Measurements from ENCODE around the gene GYPB.
"Not testable (repeated sequence)": the region's sequence is repeated elsewhere in the genome, so short reads cannot be mapped to it uniquely, and the experiment has no call there.

GRCh38 chr4:143991761-143992160, 27.4 kb downstream of the GYPB start:
- not testable (repeated sequence) for TF ChIP-seq EZH2 (IDR thresholded peaks at IDR 0.05; ENCODE audit: low read length, missing control alignments); CTCF (conservative IDR thresholded peaks at IDR 0.05 in 1 of 2, IDR thresholded peaks at IDR 0.05 in 1 of 2; ENCODE audit: low read depth in 1 of 2, low read length in 2 of 2)

Data from fibroblast of lung (primary cell).